AG09309 (cell line): Measurements from ENCODE around the gene TUBB1.
"Not testable (repeated sequence)": the region's sequence is repeated elsewhere in the genome, so short reads cannot be mapped to it uniquely, and the experiment has no call there.

ENCODE experiments used
- DNase-seq: peaks from one replicate; pipeline ENCODE4 v3.0.0-alpha.2; 2010; ENCODE audit warnings: low read depth
- H3K4me3 ChIP-seq: 2 replicates; pipeline ENCODE4 v1.5.1; 2011; ENCODE audit warnings: mild to moderate bottlenecking, low read depth, low read length, moderate library complexity; ENCODE audit not compliant: control insufficient read depth
- TF ChIP-seq, protein P1 (sequence below): IDR thresholded peaks from 2 replicates; pipeline ENCODE4 v1.5.1; 2011; ENCODE audit warnings: mild to moderate bottlenecking, low read depth, low read length, inconsistent platforms; ENCODE audit not compliant: insufficient read depth, control insufficient read depth; ENCODE audit errors: missing control alignments

Gene TUBB1

DNA sequence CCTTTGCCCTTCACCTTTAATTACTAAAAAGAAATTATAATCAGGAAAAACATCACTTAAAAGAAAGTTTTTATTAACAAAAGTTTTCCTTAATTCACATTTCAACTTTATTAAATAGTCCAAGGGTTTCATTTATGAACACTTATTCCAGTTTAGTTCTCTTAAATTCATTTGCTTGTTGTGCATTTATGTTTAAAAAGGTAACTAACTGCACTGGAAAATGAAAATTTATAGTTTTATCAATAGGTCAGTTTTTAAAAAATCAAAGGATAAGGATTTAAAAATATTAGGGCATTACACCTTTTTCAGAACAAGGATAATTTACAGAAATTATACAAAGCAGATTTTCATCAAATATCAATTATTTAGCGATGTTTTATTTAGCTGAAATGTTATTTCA lies 13.9 kb downstream of the TUBB1 start:
- no peak for DNase-seq
- no peak overlapping the region for H3K4me3 ChIP-seq
- TF ChIP-seq, protein P1, sequence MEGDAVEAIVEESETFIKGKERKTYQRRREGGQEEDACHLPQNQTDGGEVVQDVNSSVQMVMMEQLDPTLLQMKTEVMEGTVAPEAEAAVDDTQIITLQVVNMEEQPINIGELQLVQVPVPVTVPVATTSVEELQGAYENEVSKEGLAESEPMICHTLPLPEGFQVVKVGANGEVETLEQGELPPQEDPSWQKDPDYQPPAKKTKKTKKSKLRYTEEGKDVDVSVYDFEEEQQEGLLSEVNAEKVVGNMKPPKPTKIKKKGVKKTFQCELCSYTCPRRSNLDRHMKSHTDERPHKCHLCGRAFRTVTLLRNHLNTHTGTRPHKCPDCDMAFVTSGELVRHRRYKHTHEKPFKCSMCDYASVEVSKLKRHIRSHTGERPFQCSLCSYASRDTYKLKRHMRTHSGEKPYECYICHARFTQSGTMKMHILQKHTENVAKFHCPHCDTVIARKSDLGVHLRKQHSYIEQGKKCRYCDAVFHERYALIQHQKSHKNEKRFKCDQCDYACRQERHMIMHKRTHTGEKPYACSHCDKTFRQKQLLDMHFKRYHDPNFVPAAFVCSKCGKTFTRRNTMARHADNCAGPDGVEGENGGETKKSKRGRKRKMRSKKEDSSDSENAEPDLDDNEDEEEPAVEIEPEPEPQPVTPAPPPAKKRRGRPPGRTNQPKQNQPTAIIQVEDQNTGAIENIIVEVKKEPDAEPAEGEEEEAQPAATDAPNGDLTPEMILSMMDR: no peak

DNA sequence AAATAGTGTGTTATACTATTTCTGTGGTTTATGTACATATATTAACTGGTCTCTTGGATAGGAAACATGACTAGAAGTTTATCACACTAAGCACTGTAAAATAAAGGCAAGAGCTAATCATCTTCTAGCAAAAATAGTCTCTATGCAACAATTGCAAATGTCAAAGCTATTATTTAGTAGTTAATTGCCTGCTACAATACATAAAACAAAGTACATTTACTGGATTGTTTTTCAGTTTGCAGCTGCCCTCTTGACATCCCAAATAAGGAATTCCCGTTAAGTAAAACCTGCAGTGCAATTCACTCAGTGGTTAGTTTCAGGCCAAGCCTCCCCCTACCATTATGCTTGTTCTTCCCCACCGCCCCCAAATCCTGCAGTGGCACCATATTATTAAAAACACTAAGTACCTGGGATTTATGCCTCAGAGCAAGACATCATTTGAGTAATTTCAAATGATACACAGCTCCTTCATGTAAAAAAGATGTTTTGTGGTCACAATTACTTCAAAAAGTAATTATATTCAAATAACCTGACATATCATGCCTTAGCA lies 14.5 kb downstream of the TUBB1 start:
- H3K4me3 ChIP-seq: no peak overlapping the region
- DNase-seq: no peak
- TF ChIP-seq, protein P1: no peak

DNA sequence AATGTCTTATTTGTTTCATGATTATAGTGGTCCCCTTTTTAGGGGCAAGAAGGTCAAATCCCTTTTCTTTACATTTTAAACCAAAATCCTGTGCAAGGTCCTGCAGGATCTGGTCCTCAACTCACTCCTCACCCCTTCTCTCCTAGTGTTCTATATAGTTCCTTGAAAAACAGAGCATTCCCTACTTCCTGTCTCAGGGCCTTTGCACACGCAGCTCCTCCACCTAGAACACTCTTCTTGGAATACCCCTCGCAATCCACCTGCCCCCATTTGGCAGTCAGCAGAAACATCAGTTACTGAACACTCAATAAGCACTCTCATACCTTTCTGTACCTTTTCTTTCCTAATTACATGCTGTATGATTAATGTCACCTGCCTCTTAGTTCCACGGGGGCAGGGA lies 16.2 kb downstream of the TUBB1 start:
- DNase-seq: no peak
- TF ChIP-seq, protein P1: no peak
- H3K4me3 ChIP-seq: no peak overlapping the region

DNA sequence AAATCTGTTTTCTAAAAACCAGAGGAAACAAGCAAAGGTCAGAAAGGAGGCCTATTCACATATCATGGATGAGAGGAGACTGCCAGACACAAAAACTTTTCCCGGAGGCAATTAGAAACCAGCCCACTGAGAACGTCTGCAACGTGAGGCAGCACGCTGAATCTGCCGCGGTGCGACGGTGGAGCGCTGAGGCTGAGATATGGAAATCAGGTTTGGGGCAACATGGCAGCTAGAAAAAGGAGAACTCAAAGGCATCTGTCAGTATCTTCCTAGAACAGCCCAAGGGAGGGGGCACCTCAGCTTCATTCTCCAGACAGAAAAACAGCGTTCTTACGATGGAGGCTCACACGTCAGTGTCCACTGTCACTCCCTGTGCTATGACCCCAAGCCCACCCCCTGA lies 18.2 kb downstream of the TUBB1 start:
- no peak for DNase-seq
- TF ChIP-seq, protein P1: no peak
- H3K4me3 ChIP-seq: no peak overlapping the region

DNA sequence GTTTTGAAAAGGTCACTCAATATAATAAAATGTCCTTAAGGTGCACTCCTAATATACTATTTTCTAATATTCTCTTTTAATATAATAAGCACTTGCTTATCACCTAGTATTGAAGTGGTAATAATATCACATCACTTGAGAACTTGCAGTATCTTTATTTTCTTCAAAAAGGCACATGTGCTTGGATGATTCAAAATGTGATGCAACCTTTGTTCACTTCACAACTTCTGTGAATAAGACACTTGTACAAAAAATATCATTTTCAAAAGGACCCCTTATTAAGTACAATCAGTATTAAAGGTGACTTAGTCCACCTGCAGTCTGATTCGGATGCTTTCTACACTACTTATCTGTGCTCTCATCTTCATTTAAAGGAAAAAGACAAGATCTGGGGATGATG lies 20.0 kb downstream of the TUBB1 start:
- DNase-seq: no peak
- TF ChIP-seq, protein P1: no peak

DNA sequence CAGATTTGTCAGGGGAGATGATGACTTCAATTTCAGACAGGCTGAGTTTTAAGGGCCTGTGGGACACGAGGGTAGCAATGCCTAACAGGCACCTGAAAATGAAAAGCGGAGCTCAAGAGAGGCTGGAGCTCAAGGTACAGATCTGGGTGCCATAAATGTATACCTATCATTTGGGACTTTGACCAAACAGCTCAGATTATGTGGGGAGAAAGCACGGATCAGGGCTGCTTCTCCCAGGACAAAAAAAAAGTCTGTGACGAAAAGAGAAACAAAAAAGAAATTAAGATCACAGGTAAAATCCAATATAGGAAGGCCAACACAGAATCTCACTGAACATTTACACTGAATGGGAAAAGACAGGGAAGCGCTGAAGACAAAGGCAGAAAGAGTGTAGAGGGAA lies 21.4 kb downstream of the TUBB1 start:
- H3K4me3 ChIP-seq: no peak overlapping the region
- TF ChIP-seq, protein P1: no peak
- DNase-seq: no peak

More for the DNA sequence above, 20.0 kb downstream of the TUBB1 start:
- no peak overlapping the region for H3K4me3 ChIP-seq

DNA sequence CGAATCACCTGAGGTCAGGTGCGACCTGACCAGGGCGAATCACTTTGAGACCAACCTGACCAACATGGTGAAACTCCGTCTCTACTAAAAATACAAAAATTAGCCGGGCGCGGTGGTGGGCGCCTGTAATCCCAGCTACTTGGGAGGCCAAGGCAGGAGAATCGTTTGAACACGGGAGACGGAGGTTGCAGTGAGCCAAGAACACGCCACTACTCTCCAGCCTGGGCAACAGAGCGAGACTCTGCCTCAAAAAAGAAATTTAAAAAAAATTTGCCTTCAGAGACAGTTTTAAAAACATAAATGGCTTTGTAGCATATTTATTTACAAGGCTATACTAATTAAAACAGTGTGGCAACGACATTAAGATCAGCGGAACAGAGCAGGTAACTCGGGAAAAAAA lies 22.3 kb downstream of the TUBB1 start:
- peak overlapping the region; percentile 90 for H3K4me3 ChIP-seq

More for the DNA sequence above, 22.3 kb downstream of the TUBB1 start:
- DNase-seq: not testable (repeated sequence)
